Stimulated activated CD8-positive, alpha-beta memory T cell treated with anti-CD3 and anti-CD28 coated beads, Interleukin-15, amount 100 ng/mL, for 4 hours (primary cell): ENCODE results near the gene TRIM66.

Experiments used
- DNase-seq, 2 donors: peaks; one replicate each; pipeline ENCODE4 v3.0.0-alpha.2; 2020; ENCODE audit warnings: low read depth in 2 of 2

TRIM66 gene

DNA sequence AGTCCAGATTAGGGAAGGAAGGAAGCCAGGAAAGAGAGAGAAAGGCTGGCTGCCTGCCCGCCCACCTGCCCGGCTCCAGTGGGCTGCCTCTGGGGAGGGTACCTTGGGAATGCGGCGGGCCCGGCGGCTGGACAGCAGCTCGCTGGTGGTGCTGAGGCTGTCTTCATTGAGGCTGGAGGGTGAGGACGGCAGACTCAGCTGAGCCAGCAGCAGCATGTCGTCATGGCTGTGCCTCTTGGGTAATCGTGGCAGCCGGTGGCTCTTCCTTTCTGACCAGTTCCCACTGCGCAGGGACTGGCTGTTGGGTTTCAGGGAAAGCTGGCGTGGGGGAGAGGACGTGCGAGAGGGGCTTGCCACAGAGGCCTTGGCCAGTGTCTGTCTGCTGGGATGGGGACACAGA is 33.0 kb upstream of the TRIM66 start:
- DNase-seq = no peak

DNA sequence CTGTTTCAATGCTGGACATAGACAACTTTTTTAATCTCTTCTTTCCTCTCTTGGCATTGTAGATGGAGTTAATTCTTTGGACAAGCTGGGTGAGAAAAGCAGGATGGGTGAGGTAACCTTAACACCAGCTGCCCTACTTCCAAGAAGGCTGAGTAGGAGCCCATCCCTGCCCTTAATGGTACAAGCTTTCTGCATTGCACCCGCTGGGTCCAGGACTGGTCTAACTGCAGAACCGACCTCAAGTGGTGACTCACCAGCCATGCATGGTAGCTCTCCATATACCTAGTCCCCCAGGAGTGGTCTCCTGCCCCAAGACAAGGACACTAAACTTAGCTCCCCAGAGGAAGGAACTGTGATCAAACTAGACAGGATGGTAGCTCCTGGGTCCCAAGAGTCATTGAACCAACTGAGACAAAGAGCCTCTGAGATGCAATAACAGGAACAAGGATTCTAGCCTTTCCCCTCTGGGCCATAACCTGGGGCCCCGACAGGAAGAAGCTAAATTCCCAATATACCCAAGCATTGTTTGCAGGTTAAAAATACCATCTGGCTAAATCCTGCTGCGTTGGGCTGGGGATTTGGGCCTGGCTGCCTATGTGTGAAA is 32.3 kb upstream of the TRIM66 start:
- DNase-seq = no peak

DNA sequence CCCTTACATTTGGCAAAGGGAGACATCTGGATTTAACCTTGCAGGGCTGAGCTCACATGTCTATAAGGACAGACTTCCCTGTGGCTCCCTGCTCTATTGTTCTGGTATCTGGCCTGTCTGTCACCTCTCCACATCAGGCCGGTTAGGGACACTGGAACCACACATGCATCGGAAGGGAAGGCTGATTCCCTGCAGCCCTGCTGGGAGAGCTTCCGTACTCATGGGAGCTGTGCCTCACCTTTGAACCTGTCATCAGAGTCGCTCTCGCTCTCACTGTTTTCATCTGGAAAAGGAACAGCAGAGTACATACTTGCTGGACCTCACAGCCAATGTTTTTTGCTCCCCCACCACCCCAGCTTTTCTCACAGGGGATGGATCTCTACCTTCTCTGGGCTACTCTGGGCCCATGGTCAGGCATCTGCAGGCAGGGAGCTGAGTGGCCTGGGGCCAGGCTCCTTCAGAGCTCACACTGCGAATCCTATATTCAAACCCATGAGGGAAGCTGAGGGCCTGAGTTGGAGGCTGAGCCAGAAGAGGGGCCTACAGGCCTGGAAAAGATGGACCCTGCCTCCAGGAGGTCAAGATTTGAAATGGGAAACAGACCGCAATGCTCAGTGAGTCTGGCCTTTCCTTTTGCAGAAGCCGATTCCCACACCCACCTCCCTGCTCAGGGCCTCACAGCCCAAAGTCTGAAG is 31.4 kb upstream of the TRIM66 start:
- DNase-seq = no peak

DNA sequence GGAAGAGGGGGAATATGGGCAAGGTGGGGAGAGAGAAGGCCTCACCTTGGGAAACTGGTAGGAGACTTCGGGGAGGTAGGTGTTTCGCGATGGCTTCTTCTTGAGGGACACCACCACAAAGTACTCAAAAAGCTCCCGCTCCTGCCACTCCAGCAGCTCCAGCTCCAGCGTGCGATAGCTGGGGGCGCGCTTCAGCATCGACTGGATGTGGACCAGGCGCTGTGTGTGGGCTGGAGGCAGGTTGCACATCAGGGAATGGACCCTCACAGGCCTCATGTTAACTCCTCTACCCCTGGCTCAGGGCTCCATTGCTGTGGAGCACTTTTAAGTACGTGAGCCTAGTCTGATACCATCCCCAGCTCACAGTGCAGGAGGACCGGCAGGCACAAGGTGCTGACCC is 30.0 kb upstream of the TRIM66 start:
- no peak for DNase-seq

DNA sequence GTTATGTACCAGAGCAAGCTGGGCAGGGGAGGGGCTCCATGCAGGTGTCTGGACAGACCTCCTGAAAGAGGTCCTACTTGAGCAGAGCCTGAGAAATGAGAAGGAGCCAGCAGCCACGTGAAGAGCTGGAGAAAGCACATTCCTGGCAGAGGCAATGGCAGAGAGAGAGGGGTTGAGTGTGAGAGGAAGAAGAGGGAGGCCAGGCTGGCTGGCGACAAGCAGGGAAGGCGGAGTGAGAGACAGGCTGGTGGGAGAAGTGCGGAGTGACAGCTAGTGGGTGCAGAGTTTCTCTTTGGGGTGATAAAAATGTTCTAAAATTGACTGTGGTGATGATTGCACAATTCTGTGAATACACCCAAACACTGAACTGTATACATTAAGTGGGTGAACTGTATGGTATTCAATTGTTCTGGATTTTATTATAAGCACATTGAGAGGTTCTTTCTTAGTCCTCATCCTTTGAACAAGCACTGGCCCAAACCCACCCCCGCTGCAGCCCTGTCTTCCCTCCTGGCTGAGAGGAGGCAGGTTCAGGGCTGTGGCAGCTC is 29.5 kb upstream of the TRIM66 start:
- DNase-seq = no peak

DNA sequence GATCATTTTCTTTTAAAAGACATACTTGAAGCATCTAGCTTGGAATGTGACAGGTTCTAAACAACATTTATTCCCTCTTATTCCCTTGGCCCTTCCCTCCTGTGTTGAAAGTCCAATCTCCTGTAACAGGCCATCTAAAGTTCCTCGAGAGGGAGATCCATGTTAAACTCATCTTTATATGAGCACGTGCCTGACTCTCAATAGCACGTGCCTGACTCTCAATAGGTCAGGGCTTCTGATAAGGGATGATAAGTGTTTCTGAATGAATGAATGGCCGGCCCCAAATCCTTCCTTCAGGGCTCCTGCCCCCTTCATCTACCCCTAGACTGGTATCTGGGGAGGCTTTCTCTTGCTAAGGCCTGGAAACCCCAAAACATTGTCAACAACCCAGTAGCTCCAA is 27.3 kb upstream of the TRIM66 start:
- no peak for DNase-seq

DNA sequence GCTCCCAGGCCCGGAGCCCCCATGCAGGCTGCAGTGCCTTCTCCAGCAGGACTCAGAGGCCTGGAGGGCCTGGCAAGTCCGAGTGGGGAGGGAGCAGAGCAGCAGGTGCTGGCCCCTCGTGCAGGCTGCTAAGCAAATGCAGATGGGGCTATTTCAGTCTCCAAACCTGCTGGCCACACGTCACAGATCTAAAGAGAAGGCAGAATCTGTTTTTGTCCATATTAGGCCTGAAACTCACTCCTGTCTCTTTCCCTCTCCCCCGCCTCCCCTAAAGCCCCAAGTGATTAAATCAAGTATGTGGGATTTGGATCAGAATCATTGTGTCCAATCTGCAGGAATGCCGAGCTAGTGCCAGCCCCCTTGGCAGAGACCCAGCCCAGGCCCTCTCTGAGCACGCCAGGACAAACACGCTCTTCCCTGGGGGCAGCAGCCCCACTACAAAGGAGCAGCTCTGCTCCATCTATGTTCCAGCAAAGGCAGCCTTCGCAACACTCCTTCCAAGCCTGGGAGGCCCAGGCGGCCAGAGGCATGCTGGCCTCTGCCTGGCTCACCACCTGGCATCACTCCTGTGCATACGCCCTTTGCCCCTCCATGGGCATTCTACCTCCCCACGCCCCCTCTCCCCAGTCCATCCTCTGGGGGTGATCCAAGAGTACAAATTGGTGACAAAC is 26.7 kb upstream of the TRIM66 start:
- DNase-seq = no peak

DNA sequence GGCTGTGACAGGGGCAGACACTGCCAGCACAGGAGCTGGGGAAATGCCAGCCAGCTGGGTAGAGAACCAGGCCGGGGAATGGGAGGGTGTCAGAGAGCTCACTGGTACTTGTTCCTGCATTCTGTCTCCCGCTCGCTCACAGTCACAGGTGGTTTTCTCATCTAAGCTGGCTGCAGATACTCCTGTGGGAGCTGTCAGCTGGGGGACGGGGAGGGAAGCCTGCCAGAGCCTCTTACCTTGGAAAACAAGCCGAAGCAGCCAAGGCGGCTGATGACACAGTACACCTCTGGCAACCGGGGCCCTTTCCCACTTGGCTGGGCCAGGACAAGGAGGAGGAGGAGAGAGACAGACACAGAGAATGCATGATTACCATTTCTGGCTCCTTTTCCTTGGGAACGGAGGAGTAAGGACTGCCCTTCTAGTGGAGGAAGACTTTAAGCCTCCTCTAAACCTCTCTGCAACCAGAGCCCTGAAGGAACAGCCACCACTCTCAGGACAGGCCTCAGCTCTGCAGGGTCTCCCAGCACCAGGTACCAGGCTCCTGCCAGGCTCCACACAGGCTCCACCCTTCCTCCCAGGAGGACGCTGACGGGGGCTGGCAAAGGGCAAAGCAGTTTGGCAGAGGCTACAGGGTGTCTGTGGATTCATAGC is 25.2 kb upstream of the TRIM66 start:
- DNase-seq = no peak

DNA sequence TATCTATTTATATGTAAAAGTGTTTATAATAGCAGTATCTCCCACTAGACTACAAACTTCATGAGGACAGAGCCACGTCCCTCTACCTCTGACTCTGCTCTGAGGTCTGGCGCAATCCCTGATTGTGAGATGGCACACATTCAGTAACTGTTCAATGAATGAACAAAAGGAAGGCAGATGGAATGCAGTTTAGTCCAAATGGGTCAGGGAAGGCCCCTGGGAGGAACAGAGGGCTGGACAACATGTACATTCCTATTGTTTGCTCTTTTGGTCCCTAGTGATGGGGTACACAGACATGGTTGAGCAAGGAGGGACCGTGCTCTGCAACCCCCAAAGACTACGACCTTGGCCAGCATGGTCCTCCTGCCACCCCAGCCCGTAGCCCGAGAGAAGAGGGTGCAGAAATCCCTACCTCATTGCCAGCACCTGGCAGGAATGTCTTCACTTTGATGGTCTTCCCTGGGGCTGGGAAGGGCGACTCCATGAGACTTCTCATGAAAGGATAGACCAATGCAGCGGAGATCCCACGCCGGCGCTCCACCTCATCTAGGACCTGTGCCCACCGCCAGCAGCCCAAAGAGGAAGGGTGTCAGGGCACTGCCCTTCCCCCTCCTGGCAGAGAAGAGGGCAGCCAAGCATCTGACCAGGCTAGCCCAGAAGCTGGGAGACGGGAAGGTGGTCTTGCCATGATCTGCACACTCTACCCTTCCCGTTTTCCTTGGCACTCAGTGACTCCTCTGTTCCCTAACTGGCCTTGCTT is 24.4 kb upstream of the TRIM66 start:
- DNase-seq = no peak

DNA sequence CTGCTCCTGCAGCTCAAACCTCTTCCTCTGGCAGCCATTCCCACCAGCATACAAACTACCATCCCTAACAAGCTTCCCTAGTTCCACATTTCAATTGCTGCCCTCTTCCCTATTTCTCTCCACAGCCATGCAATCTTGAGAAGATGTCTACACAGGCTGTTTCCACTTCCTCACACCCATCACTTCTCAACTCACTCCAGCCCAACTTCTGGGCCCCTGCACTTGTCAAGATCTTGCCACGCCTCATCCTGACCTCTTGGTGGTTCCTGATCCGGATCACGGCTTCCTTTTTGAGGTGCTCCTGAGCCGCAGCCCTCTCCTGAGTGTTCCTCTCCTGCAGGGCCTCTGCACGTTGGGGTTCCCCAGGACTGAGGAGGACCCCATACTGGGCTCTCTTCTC is 22.7 kb upstream of the TRIM66 start:
- DNase-seq = no peak

DNA sequence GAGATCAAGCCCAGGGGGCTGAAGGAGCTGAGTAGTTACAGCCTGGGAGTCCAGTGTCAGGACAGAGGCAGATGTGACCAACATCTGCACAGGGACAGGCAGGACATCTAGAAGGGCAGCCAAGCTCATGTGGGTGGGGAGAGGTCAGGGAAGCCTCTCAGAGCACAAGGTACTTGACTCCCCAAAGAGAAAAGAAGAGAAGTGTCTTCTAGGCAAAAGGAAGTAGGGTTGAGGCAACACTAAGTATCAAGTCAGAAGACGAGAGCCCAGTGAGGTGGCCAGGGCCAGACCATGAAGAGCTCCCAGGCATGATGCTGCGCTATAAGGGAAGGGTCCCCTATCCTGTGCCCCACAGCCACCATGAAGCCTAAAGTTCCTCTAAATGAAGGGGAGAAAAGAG is 21.7 kb upstream of the TRIM66 start:
- no peak for DNase-seq

DNA sequence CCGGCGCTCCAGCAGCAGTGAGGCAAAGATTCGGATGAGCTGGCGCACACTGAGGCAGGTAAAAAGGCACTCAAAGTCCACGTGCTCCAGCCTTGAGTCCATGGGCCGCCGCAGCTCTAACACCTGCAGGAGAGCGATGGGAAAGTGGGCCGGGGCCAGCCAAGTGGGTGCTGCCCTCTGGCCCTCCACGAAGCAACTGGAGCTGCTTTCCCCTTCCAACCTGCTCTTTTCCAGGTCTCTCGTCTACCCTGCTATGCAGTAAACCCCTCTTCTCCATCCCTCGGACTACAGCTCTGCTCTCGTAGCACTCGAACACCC is 20.1 kb upstream of the TRIM66 start:
- no peak for DNase-seq

DNA sequence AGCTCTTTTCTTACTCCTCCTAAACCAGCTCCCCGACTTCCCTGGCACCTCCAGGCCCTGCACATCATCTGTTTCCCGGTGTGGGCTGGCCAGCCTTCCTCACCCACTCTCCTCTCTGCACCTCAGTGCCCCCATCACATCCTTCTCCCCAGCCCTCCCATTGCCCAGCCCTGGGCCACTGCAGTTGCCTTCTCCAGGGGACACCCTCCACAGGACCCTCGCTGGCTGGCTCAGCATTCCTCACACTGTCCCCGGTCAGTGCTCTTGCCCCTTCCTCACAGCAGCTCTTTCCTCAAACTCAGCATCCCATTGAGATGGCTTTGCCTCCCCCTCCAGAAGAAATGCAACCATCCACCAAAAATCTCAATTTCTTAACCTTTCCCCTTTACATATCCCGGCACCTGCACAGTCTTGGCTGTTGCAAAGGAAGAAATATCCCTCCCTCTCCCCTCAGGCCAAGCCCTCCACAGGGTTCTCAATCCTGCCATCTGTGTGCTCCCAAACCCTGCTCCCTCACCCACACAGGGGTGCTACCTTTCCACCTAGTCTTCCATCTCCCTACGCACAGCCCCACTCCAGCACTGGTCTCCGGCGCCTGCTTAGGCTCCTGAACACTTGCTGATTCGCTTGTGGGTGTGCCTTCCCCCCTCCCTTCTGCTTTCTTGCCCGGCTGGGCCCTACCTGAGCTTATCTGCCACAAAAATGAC is 19.6 kb upstream of the TRIM66 start:
- no peak for DNase-seq

DNA sequence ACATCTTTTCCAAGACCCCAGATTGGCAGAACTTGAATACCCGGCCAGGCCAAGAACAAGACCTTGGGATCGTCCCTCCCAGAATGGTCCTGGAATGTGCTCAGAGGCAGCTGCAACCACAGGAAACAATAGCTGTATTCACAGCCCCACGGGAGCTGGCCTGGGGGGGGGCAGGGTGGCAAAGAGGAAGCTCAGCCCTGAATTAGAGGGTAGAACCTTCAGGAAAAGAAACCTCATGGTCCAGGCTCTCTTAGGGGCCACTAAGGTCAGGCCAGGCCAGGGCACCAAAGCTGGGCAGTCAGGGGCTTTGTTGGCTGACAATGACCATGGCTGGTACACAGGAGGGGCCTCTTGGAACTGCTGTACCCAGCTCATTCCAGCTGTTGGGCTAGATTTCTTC is 17.4 kb upstream of the TRIM66 start:
- DNase-seq = no peak

DNA sequence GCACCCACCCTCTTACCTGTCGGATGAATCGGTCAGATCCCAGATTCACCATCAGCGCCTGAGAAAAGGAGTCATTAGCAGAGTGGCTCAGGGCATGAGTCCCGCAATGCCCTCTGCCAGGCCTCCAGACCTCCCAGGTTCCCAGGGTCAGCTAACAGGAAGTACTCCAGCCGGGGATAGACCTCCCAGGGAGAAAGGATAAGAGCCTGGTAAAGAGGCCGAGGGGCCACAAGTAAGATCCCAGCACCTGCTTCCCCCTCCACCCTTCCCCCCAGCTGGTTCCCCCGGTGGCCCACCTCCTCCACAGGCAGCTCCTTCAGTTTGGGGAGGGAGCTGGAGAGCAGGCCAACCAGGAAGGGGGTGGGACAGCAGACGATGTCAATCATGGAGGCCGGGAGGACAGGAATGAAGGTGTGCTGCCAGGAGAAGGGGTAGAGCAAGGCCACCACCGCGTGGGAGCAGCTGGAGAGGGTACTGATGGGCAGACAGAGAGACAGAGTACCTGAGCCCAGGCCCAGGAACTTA is 16.5 kb upstream of the TRIM66 start:
- DNase-seq = no peak

DNA sequence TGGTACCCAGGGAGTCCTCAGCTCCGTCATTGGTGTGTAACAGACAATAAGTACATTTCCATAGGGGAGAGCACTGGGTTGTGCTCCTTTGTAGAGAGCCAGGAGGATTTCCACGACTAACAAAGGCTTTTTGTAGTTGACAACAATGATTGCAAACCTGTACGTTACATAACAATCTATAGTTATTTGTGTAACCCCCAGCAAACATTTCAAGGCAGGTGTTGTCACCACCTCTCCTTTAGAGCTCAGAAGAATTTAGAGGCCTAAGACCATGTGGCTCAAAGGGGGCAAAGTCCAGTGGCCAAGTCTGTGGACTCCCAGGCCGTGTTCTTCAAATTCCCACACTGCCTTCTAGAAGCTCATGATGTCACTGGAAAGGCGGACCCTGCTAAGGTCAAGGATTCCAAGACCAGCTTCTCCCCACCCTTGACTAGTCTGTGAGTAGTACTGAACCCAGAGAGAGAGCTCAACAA is 15.9 kb upstream of the TRIM66 start:
- no peak for DNase-seq

DNA sequence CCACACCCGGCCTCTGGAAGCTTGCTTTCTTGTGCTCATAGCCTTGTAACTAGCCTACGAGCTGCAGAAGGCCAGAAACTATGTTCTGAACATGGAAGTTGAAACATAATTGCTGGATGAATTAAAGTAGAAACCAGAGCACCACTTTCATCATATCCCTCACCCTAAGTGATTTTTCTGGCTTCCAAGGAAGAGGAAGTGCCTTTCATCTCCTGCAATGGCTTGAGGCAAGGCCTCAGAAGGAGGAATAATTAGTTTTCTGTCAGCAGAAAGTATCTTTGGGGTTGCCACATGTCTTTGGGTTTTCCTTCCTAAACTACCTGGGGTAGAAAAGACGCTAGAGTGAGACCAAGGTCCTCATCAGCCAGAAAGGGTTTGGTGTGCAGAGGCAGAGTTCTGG is 14.6 kb upstream of the TRIM66 start:
- DNase-seq = no peak

DNA sequence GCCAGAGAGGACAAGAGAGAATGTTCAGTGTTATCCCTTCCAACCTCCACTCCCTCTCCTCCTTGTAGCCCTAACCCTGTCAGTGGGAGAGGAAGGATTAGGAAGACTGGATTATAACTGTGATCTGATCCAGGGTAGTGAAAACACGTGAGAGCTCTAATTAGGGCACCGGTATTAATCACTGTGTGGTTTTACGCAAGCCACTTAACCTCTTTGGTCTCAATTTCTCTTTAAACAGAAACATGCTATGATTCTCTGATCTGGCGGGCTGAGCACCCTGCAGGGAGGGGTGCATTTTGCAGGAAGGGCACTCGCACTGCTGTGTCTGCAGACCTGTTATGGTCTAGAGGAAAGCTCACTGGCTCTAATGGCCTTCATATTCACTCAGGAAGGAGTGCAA is 11.7 kb upstream of the TRIM66 start:
- no peak for DNase-seq

DNA sequence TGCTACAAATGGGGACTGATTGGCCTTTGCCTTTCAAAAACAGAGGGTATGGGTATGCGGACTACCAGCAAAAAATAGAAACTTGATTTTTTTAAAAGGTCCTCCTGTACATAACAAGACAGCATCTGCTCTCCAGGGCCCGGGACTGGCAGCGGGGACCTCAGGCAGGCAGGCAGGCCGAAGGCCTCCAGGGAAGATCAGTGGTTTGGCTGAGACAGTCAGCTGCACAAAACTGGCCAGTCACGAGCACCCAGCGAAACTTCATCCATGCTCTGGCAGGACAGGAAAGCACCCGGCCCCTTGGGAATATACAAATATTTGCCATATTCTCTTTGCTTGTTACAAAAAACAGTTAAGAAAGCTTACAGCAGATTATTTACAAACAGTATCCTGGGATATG is 11.1 kb upstream of the TRIM66 start:
- no peak for DNase-seq

DNA sequence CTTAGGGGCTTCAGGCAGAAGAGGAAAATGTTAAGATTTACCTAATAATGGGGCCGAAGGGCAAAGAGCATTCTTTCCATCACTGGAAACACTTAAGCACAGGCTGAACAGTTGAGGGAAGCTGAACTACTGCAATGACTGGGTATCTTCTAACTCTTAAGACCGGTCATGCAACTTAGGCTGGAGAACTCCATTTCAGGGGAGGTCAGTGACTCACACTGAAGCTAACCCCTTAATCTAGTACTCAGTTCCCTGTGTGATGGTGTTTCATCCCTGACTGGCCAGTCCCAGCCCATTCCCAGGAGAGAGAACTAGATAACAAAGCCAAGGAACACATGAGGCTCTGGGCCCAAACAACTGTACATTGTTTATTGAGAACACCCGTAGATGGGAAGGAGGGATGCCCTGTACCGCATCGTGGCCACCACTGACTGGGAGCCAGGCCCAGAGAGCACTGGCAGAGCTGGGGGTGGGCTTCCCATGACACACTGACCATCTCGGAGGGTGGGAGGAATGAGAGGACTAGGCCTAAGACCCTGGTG is 10.6 kb upstream of the TRIM66 start:
- DNase-seq = no peak

DNA sequence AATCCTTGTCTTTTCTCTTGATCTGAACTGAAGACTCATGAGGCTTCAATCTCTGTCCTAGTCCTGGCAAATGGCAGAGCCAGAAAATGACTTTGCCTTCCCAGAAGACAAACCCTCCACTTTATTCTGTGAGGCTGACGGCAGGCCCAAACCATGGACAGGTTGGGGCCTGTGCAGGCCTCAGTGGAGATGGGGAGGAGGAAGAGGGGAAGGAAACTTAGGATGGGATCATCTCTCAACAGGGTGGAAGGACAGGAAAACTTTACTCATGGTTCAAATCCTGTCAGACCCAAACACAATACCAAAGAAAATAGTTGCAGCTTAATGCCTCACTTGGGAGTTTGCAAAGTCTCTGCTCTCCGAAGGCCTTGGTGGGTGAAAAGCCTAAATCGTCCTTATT is 10.0 kb upstream of the TRIM66 start:
- no peak for DNase-seq
